C4-2B (cell line): ENCODE measurements around the gene ABHD15.

Experiments used
- CTCF ChIP-seq: fragments of 450-650 bp; conservative IDR thresholded peaks from 2 replicates; pipeline ENCODE4 v1.5.1; 2017; ENCODE audit warnings: mild to moderate bottlenecking
- ZFX ChIP-seq: fragments of 450-650 bp; IDR thresholded peaks from 2 replicates; pipeline ENCODE4 v1.6.1; 2017

DNA sequence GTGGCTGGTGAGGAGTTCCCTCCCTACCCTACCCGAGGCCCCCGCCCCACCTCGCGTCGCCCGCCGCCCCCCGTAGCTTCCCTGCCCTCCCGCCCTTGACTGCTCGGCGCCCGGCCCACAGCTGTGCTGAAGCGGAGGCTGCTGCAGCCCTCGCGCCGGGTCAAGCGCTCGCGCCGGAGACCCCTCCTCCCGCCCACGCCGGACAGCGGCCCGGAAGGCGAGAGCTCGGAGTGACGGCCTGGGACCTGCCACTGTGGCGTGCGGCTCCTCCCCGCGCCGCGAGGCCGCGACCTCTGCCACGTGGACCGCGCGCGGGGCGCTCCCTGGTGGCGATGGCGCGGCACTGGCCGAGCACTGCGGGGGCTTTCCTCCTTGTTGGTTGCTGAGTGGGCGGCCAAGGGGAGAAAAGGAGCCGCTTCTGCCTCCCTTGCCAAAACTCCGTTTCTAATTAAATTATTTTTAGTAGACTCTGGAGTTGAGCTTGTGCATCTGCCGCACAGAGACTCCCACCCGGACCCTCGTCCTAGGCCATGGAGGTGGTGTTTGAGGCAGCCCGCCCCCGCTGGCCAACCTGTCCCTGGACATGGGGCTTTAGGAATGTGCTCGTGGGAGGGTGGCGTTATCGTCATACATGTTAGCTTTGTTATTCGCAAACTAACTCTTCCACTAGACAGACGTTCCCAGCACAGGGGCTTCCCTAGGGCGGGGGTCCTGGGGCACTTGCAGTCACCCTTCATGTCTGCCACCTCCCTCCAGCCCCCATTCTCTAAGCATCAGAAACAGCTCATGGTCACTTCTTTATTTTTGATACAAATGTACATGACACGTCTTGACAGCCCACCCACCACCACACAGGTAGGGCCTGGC, 6.1 kb upstream of the ABHD15 start:
- TF ChIP-seq CTCF (no peak; the same call in 1 of the 2 replicates), ZFX (no peak)
